Cerebellar cortex (tissue), 1 donor: ENCODE measurements around the gene RANBP9.

ENCODE experiments used
- DNase-seq: peaks from one replicate; pipeline ENCODE4 v3.0.0-alpha.2; 2015; ENCODE audit warnings: low spot score

The RANBP9 gene

DNA sequence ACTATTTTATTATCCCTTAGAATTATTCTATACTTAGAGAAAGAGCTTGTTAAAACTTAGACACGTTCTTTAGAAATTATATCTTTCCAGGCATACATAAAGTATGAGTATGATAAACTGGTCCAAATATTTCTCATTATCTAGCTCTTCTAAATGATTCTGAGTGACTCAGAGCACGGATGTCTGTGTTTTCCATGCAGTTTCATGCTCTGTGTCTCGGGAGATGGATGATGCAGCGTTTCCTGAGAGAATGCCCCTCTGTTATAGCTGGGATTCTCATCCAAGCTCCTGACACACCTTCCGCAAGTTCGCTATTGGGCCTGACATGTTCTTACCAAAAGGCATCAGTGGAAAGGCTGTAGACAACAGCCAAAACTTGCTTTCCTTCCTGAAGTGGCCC is 117.9 kb downstream of the RANBP9 start:
- DNase-seq: no peak

DNA sequence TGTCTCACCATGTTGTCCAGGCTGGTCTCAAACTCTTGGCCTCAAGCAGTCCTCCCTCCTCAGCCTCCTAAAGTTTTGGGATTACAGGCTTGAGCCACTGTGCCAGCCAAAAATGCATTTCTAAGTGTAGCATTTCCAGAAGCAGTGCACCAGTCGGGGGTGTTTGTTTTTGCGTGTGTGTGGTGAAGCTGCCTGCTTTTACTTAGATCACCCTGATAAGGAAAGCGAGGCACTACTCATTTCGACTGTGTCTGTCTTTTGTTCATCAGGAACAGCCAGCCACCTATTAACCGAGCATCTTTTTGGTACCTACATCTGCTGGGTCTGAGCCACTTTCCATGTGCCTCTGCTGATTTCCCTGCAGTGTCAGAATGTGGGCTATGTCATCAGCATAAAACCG is 118.5 kb downstream of the RANBP9 start:
- DNase-seq: no peak

DNA sequence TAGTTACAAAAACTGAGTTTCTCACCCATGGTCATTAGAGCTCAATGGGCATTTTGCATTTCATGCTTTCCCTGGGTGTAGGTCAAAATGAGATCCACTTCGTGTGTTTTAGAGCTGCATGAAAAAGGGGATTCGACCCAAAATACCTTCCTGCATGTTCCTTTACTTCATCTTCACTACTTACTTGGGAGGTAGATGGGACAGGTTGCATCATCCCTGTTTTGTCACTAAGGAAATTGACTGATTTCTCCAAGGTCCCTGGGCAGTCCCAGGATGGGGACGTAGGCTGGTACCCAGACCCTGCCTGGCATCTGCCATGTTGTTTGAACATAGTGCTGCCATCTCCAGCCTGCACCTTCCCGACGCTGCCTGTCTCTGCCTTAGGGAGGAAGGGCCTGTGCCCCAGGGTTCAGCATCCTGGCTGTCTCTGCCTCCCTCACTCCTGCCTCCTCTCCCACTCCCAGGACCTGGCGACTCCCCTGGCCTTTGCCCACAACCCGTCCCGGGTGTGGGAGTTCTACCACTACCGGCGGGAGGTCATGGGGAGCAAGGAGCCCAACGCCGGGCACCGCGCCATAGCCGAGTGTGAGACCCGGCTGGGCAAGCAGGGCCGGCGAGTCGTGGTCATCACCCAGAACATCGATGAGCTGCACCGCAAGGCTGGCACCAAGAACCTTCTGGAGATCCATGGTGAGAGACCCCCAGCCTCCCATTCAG is 120.3 kb downstream of the RANBP9 start:
- DNase-seq: no peak

DNA sequence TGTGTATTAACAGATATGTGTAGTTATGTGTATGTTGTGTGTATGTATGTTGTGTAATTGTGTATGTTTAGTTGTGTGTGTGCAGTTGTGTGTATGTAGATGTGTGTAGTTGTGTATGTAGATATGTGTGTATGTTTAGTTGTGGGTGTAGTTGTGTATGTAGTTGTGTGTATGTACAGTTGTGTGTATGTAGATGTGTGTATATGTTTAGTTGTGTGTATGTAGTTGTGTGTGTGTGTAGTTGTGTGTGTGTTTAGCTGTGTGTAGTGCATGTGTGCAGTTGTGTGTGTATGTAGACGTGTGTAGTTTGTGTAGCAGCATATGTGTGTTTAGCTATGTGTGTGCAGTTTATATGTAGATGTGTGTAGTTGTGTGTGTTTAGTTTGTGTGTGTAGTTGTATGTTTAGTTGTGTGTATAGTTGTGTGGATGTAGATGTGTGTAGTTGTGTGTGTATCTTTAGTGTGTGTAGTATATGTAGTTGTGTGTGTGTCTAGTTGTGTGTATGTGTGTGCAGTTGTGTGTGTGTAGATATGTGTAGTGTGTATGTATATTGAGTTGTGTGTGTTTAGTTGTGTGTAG is 121.0 kb downstream of the RANBP9 start:
- DNase-seq: no peak

DNA sequence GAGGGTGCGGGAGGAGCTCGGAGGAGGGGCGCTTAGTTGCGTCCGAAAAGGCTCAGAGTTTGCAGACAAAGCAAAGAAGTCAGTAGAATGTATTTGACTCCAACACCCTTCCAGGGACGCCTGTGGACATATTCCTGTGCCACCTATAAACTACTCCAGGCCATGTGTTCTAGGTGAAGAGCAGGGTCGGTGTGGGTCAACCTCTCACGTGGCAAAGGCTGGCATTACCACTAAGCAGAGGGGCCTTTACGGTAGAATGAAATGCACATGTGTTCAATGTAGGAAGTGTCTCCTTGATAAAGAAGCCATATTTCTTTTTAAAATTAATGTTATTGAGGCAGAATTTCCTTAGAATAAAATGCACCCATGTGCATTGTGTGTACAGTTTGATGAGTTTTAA is 121.8 kb downstream of the RANBP9 start:
- DNase-seq: no peak

DNA sequence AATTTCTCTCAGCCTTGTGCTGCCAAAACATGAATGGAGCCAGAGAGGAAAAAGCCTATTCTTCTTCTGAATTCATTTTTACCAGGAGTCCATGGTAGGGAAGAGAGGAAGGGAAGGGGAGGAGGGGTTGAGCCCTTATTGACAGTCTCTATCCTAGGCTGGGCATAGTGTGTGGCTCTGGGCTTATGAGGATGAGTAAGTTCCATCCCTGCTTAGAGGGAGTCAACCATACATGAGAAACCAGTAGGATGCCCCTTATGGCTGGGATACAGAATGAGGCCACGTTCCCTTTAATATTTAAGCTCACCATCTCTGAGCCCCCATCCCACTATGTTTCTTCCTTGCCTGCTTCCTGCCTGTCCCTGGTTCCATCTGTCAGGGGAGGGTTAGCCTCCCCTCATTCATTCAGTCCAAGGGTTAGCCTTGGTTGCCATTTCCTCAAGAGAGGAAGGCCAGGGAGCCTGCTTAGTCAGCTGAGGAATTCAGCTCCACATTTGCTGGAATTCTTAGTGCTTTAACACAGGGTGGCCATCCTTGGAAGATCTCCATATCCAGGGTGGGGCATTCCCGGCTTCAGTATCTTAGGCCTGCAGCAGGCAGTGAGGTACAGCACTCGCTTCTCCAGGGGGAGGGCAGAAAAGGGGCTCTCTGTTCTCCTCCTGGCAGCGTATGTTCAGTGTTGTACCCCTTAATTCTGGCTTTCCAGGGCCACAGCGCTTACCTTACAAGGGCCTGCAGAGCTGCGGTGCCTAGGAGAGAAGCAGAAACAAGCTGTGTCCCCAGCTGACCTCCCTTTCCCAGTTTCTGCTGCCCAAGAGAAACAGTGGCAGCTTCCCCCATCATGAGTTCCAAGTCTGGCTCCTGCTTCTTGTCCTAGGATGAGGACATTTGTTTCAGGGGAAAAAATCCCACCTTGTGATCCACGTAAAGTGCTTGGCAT is 124.8 kb downstream of the RANBP9 start:
- no peak for DNase-seq

DNA sequence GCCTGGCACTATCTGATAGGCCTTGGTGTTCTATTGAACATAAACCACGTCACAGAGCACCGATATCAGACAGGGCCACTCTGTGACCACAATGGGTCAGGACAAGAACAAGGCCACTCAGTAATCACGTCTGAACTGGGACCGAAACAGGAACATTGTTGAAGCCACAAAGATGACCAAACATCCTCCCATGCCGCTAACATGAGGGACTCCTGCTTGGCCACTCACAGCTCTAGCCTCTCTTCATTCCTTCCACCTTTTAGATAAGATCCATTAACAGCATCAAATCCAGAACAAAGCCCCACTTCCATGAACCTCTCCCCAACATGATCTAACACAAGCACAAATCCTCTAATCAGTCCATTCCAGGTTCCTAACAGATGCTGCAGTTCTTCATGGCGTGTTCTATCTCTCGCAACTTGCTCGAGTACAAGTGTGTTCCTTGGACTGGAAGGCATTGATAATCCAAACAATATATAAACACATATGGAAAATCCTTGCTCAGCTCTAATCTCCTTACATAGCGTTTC is 129.9 kb downstream of the RANBP9 start:
- DNase-seq: no peak

DNA sequence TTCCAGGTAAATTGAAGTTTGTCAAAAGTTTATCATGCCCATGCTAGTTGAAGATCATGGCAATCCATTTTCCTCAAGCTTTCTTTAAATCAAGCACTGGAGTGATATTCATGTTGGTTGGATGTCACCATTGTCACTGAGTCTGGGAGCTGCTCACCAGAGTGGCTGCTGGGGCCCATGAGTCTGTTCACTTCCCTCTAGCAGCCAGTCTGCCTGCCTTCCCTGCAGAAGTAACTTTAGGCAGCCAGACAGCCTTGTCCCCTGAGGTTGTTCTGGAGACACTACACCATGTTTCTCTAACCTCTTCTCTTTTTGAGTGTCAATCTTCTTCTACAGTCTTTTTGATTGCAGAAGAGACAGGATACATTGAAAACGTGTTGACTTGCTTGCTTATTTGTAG is 131.7 kb downstream of the RANBP9 start:
- DNase-seq: no peak

DNA sequence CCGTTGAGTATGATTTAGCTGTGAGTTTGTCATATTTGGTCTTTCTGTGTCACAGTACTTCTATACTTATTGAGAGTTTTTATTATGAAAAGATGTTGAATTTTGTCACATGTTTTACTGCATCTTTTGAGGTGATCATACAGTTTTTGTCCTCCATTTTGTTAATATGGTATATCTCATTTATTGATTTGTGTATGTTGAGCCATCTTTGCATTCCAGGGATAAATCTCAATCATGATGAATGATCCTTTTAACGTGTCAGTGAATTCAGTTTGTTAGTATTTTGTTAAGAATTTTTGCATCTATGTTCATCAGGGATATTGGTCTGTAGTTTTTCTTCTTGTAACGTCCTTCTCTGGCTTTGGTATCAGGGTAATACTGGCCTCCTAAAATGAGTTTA is 133.7 kb downstream of the RANBP9 start:
- no peak for DNase-seq

DNA sequence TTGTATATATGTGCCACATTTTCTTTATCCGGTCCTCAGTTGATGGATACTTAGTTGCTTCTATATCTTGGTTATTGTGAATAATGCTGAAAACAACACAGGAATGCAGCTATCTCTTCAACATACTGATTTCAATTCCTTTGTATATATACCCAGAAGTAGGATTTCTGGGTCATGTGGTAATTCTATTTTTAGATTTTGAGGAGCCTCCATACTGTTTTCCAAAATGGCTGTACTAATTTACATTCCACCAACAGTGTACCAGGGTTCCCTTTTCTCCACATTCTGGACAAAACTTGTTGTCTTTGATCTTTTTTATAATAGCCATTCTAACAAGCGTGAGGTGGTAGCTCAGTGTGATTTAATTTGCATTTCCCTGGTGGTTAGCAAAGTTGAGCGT is 135.6 kb downstream of the RANBP9 start:
- no peak for DNase-seq

DNA sequence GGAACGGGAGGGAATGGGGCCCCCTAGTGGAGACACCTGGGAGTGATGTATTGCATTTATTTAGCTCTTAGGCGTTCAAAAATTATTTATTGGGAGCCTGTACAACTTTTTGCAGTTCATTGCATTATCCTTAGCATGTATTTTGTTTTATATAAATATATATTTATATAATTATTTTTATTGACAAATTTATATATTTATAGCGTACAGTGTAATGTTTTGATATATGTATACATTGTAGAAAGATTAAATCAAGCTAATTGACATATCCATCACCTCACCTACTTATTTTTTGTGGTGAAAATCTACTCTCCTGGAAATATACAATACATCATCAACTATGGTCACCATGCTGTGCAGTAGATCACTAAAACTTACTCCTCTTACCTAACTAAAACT is 136.3 kb downstream of the RANBP9 start:
- no peak for DNase-seq

DNA sequence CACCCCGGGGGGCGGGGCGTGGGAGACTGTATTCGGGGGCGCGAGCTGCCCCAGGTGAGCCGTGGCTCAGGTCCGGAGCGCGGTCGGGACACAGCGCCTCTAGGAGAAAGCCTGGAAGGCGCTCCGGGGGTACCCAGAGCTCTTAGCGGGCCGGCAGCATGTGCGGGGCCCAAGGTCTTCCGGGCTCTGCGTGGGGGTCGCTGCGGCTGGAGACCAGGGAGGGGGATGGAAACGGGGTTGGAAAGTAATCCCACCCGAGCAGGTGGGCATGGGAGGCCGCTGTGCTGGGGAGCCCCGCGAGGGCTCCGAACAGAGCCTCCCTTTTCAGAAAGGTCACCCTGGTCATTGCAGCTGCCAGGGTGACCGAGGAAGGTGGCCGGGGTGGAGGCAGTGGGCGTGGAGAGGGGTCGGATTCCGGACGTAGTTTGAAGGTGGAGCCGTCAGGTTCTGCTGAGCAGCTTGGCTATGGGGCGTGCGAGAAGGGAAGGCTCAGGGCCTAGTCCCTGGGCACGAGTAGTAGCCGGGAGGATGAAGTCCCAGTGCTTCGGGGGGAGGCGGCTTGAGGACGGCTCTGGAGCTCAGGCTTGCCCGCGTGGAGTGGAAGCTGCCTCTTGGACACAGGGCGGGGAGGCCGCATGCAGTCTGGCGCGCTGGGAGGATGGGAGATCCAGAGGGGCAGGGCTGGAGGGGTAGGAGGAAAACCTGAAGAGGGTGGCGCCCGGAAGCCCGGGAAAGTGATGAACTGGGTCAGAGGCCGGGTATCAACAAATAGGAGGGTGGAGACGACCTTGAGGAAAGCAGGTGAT is 136.9 kb downstream of the RANBP9 start, which contains the start of gene SIRT5:
SIRT5 (plus strand) TSS at position 31 of the 806 bp plus-strand sequence. CDS start 9,510 bp downstream, outside the sequence.
- peak; percentile 84 for DNase-seq

DNA sequence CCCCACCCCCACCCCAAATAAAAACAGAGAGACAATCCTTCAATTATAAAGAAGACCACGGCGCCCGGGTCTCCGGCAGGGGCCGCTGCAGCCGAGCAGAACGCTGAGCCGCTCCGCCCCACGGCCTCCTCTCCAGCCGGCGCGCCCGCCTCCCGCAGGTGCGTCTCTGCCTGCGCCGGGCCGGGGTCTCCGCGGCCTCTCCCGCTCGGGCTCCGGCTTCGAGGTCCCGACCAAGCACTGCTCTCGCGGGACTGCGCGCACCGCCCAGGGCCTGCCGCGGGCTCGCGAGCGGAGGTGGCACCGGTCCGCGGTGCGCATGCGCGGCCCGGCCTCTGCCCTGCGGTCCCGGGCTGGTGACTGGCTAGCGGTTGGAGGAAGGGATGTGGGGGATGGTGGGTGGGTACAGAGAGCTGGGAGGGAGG is 137.5 kb downstream of the RANBP9 start:
- DNase-seq: peak; percentile 90

DNA sequence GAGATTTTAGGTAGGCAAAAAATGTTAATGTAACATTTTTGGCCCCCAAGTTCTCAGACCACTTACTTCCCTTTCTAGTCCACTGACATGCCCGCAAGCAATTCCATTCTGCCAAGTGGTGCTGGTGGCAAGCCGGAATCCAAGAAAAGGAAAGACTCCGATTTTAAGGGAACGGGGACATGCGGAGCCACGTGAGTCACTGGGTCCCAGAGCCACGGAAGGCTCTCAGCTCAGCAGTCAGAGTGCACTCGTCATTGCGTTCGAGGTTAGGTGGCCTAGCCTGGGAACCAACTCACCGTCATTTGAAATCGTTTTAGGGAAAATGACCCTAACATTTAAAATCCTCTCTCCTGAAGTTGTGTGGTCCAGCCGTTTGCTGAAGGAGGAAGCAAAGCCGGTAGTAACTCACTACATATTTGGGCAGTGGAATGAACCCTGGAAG is 137.9 kb downstream of the RANBP9 start:
- DNase-seq: peak; percentile 50

DNA sequence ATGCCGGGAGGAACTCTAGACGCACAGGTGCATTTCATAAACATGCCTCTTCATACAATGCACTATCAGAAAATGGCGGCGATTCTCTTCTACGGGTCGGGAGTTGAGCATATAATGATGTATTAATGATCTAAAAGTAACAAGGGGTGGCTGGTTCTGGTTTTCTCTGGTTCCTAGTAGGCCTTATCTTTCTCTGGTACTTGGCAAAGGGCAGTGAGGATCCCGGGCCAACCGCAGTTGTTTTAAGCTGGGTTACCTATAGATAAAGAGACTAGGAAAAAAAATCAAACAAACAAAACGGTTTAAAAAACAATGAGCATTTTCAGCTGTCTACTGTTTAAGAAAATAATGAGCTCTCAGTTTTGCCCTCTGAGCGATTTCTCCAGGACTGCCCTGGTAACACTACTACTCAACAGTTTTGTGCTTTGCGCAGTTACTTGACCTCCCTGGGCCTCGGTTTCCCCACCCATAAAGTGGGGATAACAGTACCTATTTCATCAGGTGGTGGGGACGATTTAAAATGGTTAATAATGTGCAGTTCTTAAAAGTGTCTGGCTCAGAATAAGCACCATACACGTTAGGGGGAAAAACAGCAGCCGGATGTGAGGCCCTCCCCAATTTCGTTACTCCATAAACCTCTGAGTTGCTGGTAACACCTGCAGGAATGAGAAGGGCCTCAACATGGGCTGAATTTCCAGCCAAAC is 138.5 kb downstream of the RANBP9 start:
- no peak for DNase-seq

DNA sequence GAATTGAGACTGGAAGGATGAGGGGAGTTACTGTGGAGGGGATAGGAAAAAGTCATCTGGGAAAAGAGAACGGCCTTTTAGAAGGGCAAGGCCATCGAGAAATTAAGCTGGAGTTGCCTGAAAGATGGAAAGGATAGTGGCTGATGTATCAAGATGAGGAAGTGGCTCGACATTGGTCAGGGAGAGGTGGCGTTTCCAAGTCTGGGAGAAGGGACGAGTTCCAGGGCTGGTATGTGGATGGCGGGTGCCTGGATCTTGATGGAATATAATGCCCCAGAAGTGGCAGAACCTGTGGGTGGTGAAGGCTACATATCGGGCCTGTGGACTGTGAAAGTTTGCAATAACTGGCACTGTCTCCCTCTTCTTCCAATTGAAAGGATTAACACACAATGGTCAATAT is 139.4 kb downstream of the RANBP9 start:
- no peak for DNase-seq
